ENCODE data around the gene OR5AR1. TPM values are rescaled to one million over a fixed set of nuclear protein-coding genes. Genes with fewer than 3 reads are reported as not detected.

Gene OR5AR1
- total RNA-seq, 1 experiment from 2014 or later = not detected

- H3K36me3 ChIP-seq (ENCODE audit: control insufficient read depth in 1 of 2, insufficient read depth in 2 of 2, low read length in 2 of 2) = no peaks in the 10 kb centered on the region
- intact Hi-C loops (cut with micrococcal nuclease) = no loop called here
- no peaks in the 10 kb centered on the region for H4K20me1 ChIP-seq (ENCODE audit: insufficient read depth)
- no peak overlapping the region for H3K9ac ChIP-seq (ENCODE audit: low read length)
- RAD21 ChIA-PET (ENCODE audit: low non-redundant PET in 1 of 2, low total read pairs in 2 of 2, uncharacterized antibody in 2 of 2, unreplicated experiment in 2 of 2) = no interaction called here
- H3K27me3 ChIP-seq (ENCODE audit: insufficient read depth, low read length) = no peaks in the 10 kb centered on the region
- peaks cover 14 to 33% of the 10 kb centered on the region in 2 experiments; a peak in 3 of 4 replicates for H3K9me3 ChIP-seq (ENCODE audit: control insufficient read depth in 1 of 2, insufficient read depth in 1 of 2, low read depth in 1 of 2, low read length in 2 of 2)
- H3K4me3 ChIP-seq (replicated peaks in 1 of 2; ENCODE audit: low read depth in 1 of 2, low read length in 2 of 2) = no peak overlapping the region
- H3K79me2 ChIP-seq (ENCODE audit: insufficient read depth, low read length) = no peaks in the 10 kb centered on the region
- no peak overlapping the region for H3K4me2 ChIP-seq (ENCODE audit: low read length)
- DNase-seq (ENCODE audit: low read depth, low spot score) (no peak), ATAC-seq (no peak)
- no peaks in the 10 kb centered on the region for H3K9me2 ChIP-seq (ENCODE audit: insufficient read depth)
- H3K4me1 ChIP-seq (ENCODE audit: control insufficient read depth in 1 of 2, insufficient read depth in 2 of 2, low read length in 2 of 2) = no peaks in the 10 kb centered on the region
- no TSS peak for BruUV-seq (replicated peaks)
- no peak overlapping the region for H2AFZ ChIP-seq (ENCODE audit: low read depth, low read length, poor library complexity, severe bottlenecking)
- no peak overlapping the region for H3K27ac ChIP-seq (ENCODE audit: low read depth, low read length)
- POLR2A ChIA-PET = no interaction called here
- CTCF ChIA-PET = no interaction called here
- TF ChIP-seq POLR2AphosphoS5 (IDR thresholded peaks at IDR 0.05; ENCODE audit: low read depth, low read length) = no peak
- no peak for TF ChIP-seq ZNF274 (IDR thresholded peaks at IDR 0.05; ENCODE audit: low read depth, low read length)
- no peak for TF ChIP-seq EZH2 (IDR thresholded peaks at IDR 0.05)
- TF ChIP-seq CTCF (IDR thresholded peaks at IDR 0.05 in 2 of 3, conservative IDR thresholded peaks at IDR 0.05 in 1 of 3; ENCODE audit: borderline replicate concordance in 1 of 3, insufficient read depth in 1 of 3, low read depth in 2 of 3, low read length in 2 of 3) = no peak
- TF ChIP-seq CEBPB (IDR thresholded peaks at IDR 0.05; ENCODE audit: low read depth) = no peak
- no peak for TF ChIP-seq CBX3 (IDR thresholded peaks at IDR 0.05; ENCODE audit: low read depth)
- TF ChIP-seq ELF1 (IDR thresholded peaks at IDR 0.05; ENCODE audit: borderline replicate concordance, low read depth) = no peak
- no peak for TF ChIP-seq EZH2phosphoT487 (IDR thresholded peaks at IDR 0.05; ENCODE audit: borderline replicate concordance)
- TF ChIP-seq, protein P1, sequence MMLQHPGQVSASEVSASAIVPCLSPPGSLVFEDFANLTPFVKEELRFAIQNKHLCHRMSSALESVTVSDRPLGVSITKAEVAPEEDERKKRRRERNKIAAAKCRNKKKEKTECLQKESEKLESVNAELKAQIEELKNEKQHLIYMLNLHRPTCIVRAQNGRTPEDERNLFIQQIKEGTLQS (IDR thresholded peaks at IDR 0.05) = no peak
- no peak for TF ChIP-seq SRF (IDR thresholded peaks at IDR 0.05; ENCODE audit: low read depth)
- no peak for TF ChIP-seq FOSL1 (IDR thresholded peaks at IDR 0.05; ENCODE audit: low read depth)
- TF ChIP-seq RAD21 (IDR thresholded peaks at IDR 0.05; ENCODE audit: low read depth) = no peak
- no peak for TF ChIP-seq POLR2A (IDR thresholded peaks at IDR 0.05; ENCODE audit: borderline replicate concordance, extremely low read depth, insufficient read depth, insufficient read length)
These were observed 37.5 kb downstream of the OR5AR1 start for GRCh38 chr11:56700914-56701485.
